HG02759 (cell line): Measurements from ENCODE around the gene EEF1AKMT2.
A peak's percentile ranks its signal among the peaks of the same experiment; 100 is the strongest.
"Not testable (repeated sequence)": the region's sequence is repeated elsewhere in the genome, so short reads cannot be mapped to it uniquely, and the experiment has no call there.

Experiments
- ATAC-seq: cut with Tn5 transposase; IDR thresholded peaks from one replicate; pipeline ENCODE4 v1.9.1; 2021; ENCODE audit warnings: mild to moderate bottlenecking, moderate library complexity; ENCODE audit not compliant: unreplicated experiment

The EEF1AKMT2 gene

GRCh38 chr10:124791547-124792348 lies at the start of gene EEF1AKMT2:
Gene EEF1AKMT2, minus strand, starts transcription at chr10:124791887. Its CDS starts 54 bp downstream, at chr10:124791833.
- peak; percentile 90 for ATAC-seq

DNA sequence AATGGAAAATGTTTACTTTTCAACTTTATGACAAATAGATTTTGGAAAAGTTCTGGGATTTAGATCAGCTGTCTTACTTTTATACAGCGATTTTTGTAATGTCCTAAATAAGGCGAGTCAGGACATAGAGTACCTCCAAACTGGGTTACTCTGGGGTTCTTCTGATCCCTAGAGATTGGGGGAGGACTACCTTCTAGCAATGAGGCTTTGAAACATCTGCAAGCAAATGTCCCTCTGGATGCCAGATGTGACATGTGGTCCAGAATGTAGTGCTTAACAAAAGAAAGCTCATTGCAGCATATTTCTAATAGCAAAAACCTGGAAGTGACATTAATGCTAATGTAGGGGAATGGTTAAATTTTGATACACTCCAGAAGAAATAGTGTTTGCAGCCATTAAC lies 46.0 kb upstream of the EEF1AKMT2 start:
- no peak for ATAC-seq

GRCh38 chr10:124831116-124831515 lies 39.4 kb upstream of the EEF1AKMT2 start:
- no peak for ATAC-seq

- ATAC-seq, result no peak
These were observed 38.8 kb upstream of the EEF1AKMT2 start for GRCh38 chr10:124830445-124830844.

DNA sequence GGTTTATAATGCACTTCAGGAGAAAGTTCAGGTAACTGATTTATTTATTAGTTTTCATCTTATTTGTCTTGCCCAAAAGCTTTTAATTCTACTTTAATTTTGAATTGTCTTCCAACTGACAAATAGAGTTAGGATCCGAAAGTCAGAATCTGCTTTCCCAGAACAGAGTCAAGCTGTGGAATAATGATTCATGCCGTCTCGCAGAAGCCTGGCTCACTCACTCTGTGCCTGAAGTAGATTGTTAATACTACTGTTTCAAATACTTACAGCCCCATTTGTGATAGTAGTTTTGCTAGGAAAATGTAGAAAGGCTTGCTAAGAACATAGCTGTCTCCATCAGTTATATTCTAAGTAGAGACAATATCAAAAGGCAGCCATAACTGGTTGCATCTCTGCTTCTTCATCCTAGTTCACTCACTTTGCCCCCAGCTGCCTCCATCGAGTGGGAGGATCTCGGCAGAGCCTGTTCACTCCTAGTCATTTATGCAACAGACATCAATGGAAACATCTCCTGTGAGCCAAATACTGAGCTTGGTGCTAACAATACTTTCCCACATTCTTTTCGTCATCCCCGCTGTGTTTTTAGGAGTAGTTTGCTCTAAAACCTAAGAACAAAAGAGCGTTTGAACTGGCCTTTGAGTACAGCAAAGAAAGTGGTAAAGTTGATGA lies 37.9 kb upstream of the EEF1AKMT2 start:
- no peak for ATAC-seq

DNA sequence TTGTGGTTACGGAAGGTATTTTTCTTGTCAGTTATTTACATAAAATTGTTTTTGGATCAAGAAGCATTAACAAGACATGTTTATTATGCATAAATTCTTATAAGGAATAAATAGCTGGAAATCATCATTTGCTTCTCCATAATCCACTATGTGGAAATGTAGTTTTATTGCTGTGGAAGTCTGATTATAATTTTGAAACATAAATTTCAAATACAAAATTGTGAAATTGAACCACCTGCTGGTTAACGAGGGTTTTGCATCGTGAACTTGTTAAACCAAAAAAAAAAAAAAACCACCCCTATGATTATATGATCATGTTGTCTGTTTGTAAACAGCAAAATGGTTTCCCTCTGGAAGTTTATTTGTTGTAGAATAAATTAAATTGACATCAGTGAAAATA lies 35.8 kb upstream of the EEF1AKMT2 start:
- ATAC-seq, result no peak

DNA sequence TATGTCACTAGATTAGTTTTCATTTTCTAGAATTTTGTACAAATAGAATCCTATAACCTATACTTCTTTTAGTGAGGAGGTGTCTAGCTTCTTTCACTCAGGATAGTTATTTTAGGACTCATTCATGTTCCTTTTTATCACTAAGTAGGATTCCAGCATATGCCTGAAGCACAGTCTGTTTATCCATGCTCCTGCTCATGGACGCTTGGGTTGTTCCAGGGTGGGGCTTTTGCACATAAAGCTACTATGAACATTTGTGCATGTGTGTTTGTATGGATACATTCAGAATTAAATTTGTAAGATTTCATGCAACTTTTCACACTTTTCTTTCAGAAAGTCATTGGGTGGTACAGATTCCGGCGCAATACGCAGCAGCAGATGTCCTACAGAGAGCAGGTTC lies 34.6 kb upstream of the EEF1AKMT2 start:
- ATAC-seq, result no peak

GRCh38 chr10:124825702-124826101 lies 34.0 kb upstream of the EEF1AKMT2 start:
- ATAC-seq, result no peak

- not testable (repeated sequence) for ATAC-seq
These were observed 33.2 kb upstream of the EEF1AKMT2 start for GRCh38 chr10:124824932-124825331.

DNA sequence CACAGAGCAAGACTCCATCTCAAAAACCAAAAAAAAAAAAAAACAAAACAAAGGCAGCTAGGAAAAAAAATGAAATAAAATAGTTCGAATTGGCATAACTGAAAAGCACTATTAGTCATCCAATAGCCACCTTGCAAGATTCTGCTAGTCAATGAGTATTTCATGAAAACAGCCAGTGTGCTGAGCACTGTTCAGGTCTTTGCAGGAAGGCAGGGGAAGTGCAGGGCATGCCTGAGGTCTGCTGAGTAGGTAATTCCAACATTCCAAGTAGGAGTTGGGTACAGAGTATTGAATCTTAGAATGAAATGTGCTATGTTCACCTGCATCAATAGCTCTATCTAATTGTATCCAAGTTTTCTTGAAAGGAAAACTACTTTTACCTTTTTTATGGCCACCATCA lies 32.8 kb upstream of the EEF1AKMT2 start:
- ATAC-seq, result no peak

GRCh38 chr10:124821520-124821919 lies 29.8 kb upstream of the EEF1AKMT2 start:
- ATAC-seq, result no peak

- no peak for ATAC-seq
These were observed 28.4 kb upstream of the EEF1AKMT2 start for GRCh38 chr10:124820121-124820520.

- ATAC-seq, result peak; percentile 38
These were observed 10.6 kb upstream of the EEF1AKMT2 start for GRCh38 chr10:124802313-124802675.

- ATAC-seq, result no peak
These were observed 7.5 kb upstream of the EEF1AKMT2 start for GRCh38 chr10:124799211-124799610.

DNA sequence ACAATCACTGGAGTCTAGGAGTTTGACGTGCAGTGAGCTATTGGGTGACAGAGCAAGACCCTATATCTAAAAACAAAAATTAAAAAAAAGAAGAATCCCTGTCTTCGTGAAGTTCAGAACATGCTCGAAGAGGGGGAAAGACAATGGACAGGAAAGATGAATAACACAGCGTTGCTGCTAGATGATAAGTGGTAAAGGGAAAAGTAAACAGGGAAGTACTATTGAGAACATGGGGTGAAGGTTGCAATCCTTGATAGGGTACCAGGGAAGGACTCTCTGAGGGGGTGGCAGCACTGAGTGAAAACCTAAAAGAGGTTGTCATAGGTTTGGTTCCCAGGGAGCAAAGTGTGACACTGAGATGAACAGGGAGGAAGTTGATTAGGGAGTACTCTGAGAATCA lies 7.1 kb upstream of the EEF1AKMT2 start:
- ATAC-seq, result no peak

DNA sequence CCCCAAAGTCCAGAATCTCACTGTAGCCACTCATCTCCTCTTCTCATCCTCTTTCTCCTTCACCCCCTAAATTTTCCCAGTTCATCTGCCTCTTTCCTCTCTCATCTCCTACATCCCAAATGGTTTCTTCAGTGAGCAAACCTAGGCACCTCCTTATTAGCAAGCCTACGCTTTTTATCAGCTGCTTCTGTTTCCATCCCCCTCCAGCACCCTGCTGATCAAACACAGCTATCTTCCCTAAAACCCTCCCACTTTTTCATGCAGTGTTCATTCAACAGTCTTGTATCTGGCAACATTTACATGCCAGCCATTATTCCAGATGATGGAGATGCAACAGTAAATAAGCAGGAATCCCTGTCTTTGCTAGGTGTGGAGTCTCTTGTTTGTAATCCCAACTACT lies 6.7 kb upstream of the EEF1AKMT2 start:
- ATAC-seq, result no peak

DNA sequence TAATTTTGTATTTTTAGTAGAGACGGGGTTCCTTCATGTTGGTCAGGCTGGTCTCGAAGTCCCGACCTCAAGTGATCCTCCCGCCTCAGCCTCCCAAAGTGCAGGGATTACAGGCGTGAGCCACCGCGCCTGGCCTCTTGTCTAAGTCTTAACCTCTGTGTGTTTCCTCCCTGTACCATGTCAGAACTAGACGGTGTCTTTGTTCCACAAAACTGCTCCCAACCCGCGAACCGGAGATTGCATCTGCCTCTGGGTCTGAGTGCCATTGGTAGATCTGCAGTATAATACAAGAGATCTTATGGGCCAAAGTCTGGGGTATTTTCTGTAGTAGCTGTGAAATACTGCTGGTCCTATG lies 1.3 kb upstream of the EEF1AKMT2 start:
- ATAC-seq, result no peak

GRCh38 chr10:124782900-124783299 lies 8.8 kb downstream of the EEF1AKMT2 start:
- not testable (repeated sequence) for ATAC-seq

- no peak for ATAC-seq
These were observed 22.9 kb downstream of the EEF1AKMT2 start for GRCh38 chr10:124768791-124769190.

- no peak for ATAC-seq
These were observed 26.4 kb downstream of the EEF1AKMT2 start for GRCh38 chr10:124765256-124765655.

DNA sequence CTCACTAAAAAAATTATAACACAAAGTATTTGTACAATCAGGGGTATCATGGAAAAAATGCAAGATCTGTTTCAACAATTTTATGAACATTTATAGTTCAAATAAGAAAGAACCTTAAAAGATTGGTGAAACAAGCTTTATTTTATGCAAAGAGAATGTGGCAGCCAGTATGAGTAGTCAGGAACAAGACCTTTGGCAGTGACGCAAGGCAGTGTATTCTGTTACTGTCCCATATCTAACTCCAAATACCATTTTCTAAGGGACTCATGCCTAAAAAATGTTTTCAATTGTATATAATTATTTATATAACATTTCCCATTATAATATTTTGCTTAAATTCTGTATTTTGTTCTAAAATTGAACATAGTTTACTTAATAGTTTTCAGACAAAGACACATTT lies 28.4 kb downstream of the EEF1AKMT2 start:
- ATAC-seq, result no peak

DNA sequence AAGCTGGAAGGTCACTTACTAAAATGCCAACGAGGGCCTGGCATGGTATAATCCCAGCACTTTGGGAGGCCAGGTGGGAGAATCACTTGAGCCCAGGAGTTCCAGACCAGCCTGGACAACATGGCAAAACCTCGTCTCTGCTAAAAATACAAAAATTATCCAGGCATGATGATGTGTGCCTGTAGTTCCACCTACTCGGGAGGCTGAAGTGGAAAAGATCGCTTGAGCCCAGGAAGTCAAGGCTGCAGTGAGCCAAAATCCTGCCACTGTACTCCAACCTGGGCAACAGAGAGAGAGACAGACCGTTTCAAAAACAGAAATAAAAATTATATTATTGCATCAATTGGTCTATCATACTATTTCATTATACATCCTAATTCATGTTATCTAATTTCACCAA lies 29.4 kb downstream of the EEF1AKMT2 start:
- no peak for ATAC-seq
